Astrocyte (in vitro differentiated cells and primary cell): ENCODE measurements around the gene NEUROG3. TPM values are rescaled to one million over a fixed set of nuclear protein-coding genes. Genes with fewer than 3 reads are reported as not detected.

Source experiments
- DNase-seq: peaks from one replicate; pipeline ENCODE4 v3.0.0-alpha.2; 2010; ENCODE audit warnings: low read depth
- FAIRE-seq: peaks from 2 replicates; lab custom pipeline; 2011; peaks lifted over from hg19 to GRCh38; lab: Jason Lieb, UNC
- H2AFZ ChIP-seq: 2 replicates; pipeline ENCODE4 v1.6.0; 2012; ENCODE audit warnings: low read depth, low read length, inconsistent platforms
- H3K27ac ChIP-seq: 2 replicates; pipeline ENCODE4 v1.5.1; 2011; ENCODE audit warnings: low read depth, low read length, inconsistent platforms
- H3K27me3 ChIP-seq: 2 replicates; pipeline ENCODE4 v1.6.0; 2011; ENCODE audit warnings: low read length, inconsistent platforms; ENCODE audit not compliant: insufficient read depth
- H3K36me3 ChIP-seq: 2 replicates; pipeline ENCODE4 v1.5.1; 2011; ENCODE audit warnings: low read length, inconsistent platforms; ENCODE audit not compliant: insufficient read depth
- H3K4me1 ChIP-seq: 2 replicates; pipeline ENCODE4 v1.5.1; 2011; ENCODE audit warnings: low read length, inconsistent platforms; ENCODE audit not compliant: insufficient read depth
- H3K4me2 ChIP-seq: 2 replicates; pipeline ENCODE4 v1.6.0; 2012; ENCODE audit warnings: low read length, inconsistent platforms
- H3K4me3 ChIP-seq: 2 replicates; pipeline ENCODE4 v1.5.1; 2011; ENCODE audit warnings: low read depth, mild to moderate bottlenecking, low read length, inconsistent platforms; ENCODE audit not compliant: insufficient read depth
- H3K79me2 ChIP-seq: 2 replicates; pipeline ENCODE4 v1.6.0; 2012; ENCODE audit warnings: mild to moderate bottlenecking, low read length, inconsistent platforms; ENCODE audit not compliant: insufficient read depth
- H3K9ac ChIP-seq: 2 replicates; pipeline ENCODE4 v1.6.0; 2012; ENCODE audit warnings: mild to moderate bottlenecking, low read length, inconsistent platforms
- H3K9me3 ChIP-seq: 2 replicates; pipeline ENCODE4 v1.5.1; 2012; ENCODE audit warnings: low read depth, mild to moderate bottlenecking, low read length, inconsistent platforms; ENCODE audit not compliant: insufficient read depth
- H4K20me1 ChIP-seq: 2 replicates; pipeline ENCODE4 v1.6.0; 2012; ENCODE audit warnings: low read length, inconsistent platforms; ENCODE audit not compliant: insufficient read depth
- H3K27ac Mint-ChIP-seq: one replicate; pipeline ENCODE4 v1.8.0; 2021; ENCODE audit warnings: mild to moderate bottlenecking, mixed read lengths; ENCODE audit not compliant: unreplicated experiment
- H3K27me3 Mint-ChIP-seq: one replicate; pipeline ENCODE4 v1.8.0; 2021; ENCODE audit warnings: low read depth, mixed read lengths; ENCODE audit not compliant: unreplicated experiment
- H3K36me3 Mint-ChIP-seq: one replicate; pipeline ENCODE4 v1.8.0; 2021; ENCODE audit warnings: low read depth, mixed read lengths; ENCODE audit not compliant: unreplicated experiment
- H3K4me1 Mint-ChIP-seq: one replicate; pipeline ENCODE4 v1.8.0; 2021; ENCODE audit warnings: low read depth, mixed read lengths; ENCODE audit not compliant: unreplicated experiment
- H3K4me3 Mint-ChIP-seq: one replicate; pipeline ENCODE4 v1.8.0; 2021; ENCODE audit warnings: mild to moderate bottlenecking, moderate library complexity, mixed read lengths; ENCODE audit not compliant: unreplicated experiment
- H3K9me3 Mint-ChIP-seq: one replicate; pipeline ENCODE4 v1.8.0; 2021; ENCODE audit warnings: mild to moderate bottlenecking, mixed read lengths; ENCODE audit not compliant: unreplicated experiment
- EZH2 ChIP-seq: IDR thresholded peaks from 2 replicates; pipeline ENCODE4 v1.6.1; 2012; ENCODE audit warnings: mild to moderate bottlenecking, low read length, inconsistent platforms; ENCODE audit not compliant: insufficient read depth
- total RNA-seq: library from RNA; stranded (reverse); gene quantifications from 2 replicates; pipeline ENCODE4 v1.2.1, GENCODE V29; 2021
- TF ChIP-seq, protein P1 (sequence below): IDR thresholded peaks from 2 replicates; pipeline ENCODE4 v1.5.1; 2011; ENCODE audit warnings: low read depth, mild to moderate bottlenecking, inconsistent platforms, low read length, moderate library complexity; ENCODE audit not compliant: insufficient read depth

Gene NEUROG3
- total RNA-seq, 1 donor from 2014 or later, result not detected

DNA sequence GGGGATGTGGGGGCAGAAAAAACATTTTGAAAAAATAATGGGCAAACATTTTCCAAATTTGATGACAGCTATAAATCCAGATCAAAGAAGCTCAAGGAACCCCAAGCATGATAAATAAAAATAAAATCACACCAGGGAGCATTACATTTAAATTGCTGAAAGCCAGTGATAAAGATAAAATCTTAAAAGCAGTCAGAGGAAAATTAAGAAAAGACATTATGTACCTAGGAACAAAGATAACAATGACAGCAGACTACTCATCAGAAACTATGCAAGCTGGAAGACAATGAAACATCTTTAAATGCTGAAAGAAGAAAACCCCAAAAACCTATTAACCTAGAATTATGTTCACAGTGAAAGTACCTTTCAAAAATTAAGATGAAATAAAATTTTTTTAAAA lies 23.3 kb downstream of the NEUROG3 start:
- H3K27me3 Mint-ChIP-seq, result peaks cover 39% of the 10 kb centered on the region
- no peaks in the 10 kb centered on the region for H4K20me1 ChIP-seq
- DNase-seq, result no peak
- no peak for FAIRE-seq
- no peaks in the 10 kb centered on the region for H3K79me2 ChIP-seq
- no peak overlapping the region for H3K4me3 ChIP-seq
- H3K27ac Mint-ChIP-seq, result no peak overlapping the region
- no peaks in the 10 kb centered on the region for H3K4me1 Mint-ChIP-seq
- no peak for TF ChIP-seq EZH2
- TF ChIP-seq, protein P1, sequence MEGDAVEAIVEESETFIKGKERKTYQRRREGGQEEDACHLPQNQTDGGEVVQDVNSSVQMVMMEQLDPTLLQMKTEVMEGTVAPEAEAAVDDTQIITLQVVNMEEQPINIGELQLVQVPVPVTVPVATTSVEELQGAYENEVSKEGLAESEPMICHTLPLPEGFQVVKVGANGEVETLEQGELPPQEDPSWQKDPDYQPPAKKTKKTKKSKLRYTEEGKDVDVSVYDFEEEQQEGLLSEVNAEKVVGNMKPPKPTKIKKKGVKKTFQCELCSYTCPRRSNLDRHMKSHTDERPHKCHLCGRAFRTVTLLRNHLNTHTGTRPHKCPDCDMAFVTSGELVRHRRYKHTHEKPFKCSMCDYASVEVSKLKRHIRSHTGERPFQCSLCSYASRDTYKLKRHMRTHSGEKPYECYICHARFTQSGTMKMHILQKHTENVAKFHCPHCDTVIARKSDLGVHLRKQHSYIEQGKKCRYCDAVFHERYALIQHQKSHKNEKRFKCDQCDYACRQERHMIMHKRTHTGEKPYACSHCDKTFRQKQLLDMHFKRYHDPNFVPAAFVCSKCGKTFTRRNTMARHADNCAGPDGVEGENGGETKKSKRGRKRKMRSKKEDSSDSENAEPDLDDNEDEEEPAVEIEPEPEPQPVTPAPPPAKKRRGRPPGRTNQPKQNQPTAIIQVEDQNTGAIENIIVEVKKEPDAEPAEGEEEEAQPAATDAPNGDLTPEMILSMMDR, result no peak
- H3K4me2 ChIP-seq, result no peak overlapping the region
- H2AFZ ChIP-seq, result no peak overlapping the region
- H3K4me3 Mint-ChIP-seq, result no peak overlapping the region
- no peak overlapping the region for H3K27ac ChIP-seq
- no peaks in the 10 kb centered on the region for H3K4me1 ChIP-seq
- H3K9me3 ChIP-seq, result peaks cover 12% of the 10 kb centered on the region
- H3K9me3 Mint-ChIP-seq, result peaks cover 35% of the 10 kb centered on the region
- no peak overlapping the region for H3K9ac ChIP-seq
- no peaks in the 10 kb centered on the region for H3K36me3 Mint-ChIP-seq
- peaks cover 3% of the 10 kb centered on the region for H3K27me3 ChIP-seq
- H3K36me3 ChIP-seq, result no peaks in the 10 kb centered on the region

DNA sequence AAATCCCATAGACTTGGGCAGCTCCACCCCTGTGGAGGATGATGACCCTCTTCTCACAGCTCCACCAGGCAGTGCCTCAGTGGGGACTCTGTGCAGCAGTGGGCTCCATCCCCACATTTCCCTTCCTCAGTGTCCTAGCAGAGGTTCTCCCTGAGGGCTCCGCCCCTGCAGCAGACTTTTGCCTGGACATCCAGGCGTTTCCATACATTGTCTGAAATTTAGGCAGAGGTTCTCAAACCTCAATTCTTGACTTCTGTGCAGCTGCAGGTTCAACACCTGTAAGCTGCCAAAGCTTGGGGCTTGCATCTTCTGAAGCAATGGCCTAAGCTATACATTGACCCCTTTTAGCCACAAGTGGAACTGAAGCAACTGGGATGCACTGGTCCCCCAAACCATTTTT lies 31.8 kb downstream of the NEUROG3 start:
- Mint-ChIP-seq H3K4me1 (no peaks in the 10 kb centered on the region), H3K9me3 (peaks cover 32% of the 10 kb centered on the region), H3K27me3 (peaks cover 24% of the 10 kb centered on the region), H3K27ac (no peak overlapping the region), H3K4me3 (no peak overlapping the region), H3K36me3 (no peaks in the 10 kb centered on the region)
- Histone ChIP-seq H3K27me3 (peaks cover 2% of the 10 kb centered on the region), H3K79me2 (no peaks in the 10 kb centered on the region), H3K27ac (no peak overlapping the region), H2AFZ (no peak overlapping the region), H3K4me3 (no peak overlapping the region), H3K36me3 (no peaks in the 10 kb centered on the region), H3K4me1 (no peaks in the 10 kb centered on the region), H4K20me1 (no peaks in the 10 kb centered on the region), H3K9me3 (peaks cover 8% of the 10 kb centered on the region), H3K4me2 (no peak overlapping the region), H3K9ac (no peak overlapping the region)
- DNase-seq, result no peak
- no peak for FAIRE-seq
- TF ChIP-seq, protein P1, result no peak
- no peak for TF ChIP-seq EZH2

DNA sequence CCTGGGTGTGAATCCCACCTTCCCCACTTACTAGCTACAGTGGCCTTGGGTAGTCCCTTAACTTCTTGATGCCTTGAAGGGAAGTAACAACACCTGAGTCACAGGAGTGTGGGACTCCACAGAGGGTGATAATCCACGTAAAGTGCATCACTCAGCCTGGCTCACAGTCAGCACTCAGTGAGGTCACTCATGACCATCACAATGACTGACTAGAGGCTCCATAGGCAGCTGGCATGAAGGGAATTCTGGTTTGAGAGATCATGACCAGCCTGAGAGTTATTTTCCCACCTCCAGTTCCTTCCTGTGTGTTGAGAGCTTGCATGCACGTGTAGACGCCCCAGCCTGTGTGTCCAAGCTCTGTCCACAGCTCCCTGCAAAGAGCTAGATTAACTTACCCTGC lies 34.8 kb downstream of the NEUROG3 start:
- peaks cover 32% of the 10 kb centered on the region for H3K9me3 Mint-ChIP-seq
- no peak overlapping the region for H3K4me3 ChIP-seq
- H2AFZ ChIP-seq, result no peak overlapping the region
- H4K20me1 ChIP-seq, result no peaks in the 10 kb centered on the region
- no peak overlapping the region for H3K4me2 ChIP-seq
- peaks cover 8% of the 10 kb centered on the region for H3K9me3 ChIP-seq
- no peak overlapping the region for H3K27ac ChIP-seq
- H3K4me1 Mint-ChIP-seq, result no peaks in the 10 kb centered on the region
- H3K27ac Mint-ChIP-seq, result no peak overlapping the region
- H3K4me3 Mint-ChIP-seq, result no peak overlapping the region
- TF ChIP-seq, protein P1, result no peak
- TF ChIP-seq EZH2, result no peak
- FAIRE-seq (no peak), DNase-seq (no peak)
- no peaks in the 10 kb centered on the region for H3K36me3 ChIP-seq
- peaks cover 26% of the 10 kb centered on the region for H3K27me3 Mint-ChIP-seq
- peaks cover 8% of the 10 kb centered on the region for H3K27me3 ChIP-seq
- H3K36me3 Mint-ChIP-seq, result no peaks in the 10 kb centered on the region
- no peaks in the 10 kb centered on the region for H3K79me2 ChIP-seq
- H3K4me1 ChIP-seq, result no peaks in the 10 kb centered on the region
- H3K9ac ChIP-seq, result no peak overlapping the region
